Frontal cortex (tissue), 4 donors: Measurements from ENCODE around the gene IQCB1. TPM values are rescaled to one million over a fixed set of nuclear protein-coding genes. Genes with fewer than 3 reads are reported as not detected.
"Not testable (repeated sequence)": the region's sequence is repeated elsewhere in the genome, so short reads cannot be mapped to it uniquely, and the experiment has no call there.

Source experiments
- DNase-seq, 2 donors: peaks; one replicate each; pipeline ENCODE4 v3.0.0; 2012; ENCODE audit warnings: low spot score in 2 of 2
- FAIRE-seq: peaks from 2 replicates; lab custom pipeline; 2012; peaks lifted over from hg19 to GRCh38; lab: Jason Lieb, UNC
- total RNA-seq: library from RNA; depleted of rRNA; stranded (reverse); fragments of >200 nt; gene quantifications from one replicate; pipeline ENCODE4 v1.2.3, GENCODE V29; 2014
- donor health status: control.
- donor health status: control.
- donor health status: control.

Gene IQCB1
- total RNA-seq, 1 donor from 2014 or later: 27.7 TPM

DNA sequence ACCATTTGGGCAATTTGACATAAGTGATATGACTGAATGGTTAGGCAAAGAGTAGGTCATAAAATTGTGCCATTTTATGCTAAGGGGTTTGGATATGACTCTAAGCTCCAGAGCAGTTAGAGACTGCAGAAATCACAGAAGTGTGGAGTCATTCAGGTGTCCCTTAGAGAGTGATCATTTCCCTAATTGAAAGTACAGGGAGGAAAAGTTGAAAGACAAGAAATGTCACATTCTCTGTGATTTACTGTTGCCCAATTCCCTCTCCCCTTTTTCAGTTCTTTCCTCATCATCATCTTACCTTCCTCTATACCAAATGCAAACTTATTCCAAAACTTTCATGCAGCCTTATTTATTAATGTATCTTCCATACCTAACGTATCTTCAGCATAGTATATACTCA lies 82.6 kb downstream of the IQCB1 start:
- FAIRE-seq (no peak), DNase-seq (no peak)

DNA sequence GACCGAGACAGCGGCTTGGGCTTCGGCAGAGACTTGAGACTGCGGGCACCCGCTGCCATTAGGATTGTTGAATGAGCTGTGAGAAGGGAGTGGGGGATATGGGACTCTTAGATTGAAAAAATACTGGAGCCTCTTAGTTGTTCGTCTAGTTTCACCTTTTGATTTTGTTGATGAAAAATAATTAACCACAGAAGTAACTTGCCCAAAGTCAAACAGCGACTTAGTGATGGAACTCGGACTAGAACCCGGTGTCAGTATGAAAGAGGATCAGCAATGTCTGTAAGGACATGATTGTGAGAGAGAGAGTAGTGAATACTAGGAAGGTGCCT lies 84.8 kb downstream of the IQCB1 start:
- DNase-seq: no peak
- FAIRE-seq: no peak

DNA sequence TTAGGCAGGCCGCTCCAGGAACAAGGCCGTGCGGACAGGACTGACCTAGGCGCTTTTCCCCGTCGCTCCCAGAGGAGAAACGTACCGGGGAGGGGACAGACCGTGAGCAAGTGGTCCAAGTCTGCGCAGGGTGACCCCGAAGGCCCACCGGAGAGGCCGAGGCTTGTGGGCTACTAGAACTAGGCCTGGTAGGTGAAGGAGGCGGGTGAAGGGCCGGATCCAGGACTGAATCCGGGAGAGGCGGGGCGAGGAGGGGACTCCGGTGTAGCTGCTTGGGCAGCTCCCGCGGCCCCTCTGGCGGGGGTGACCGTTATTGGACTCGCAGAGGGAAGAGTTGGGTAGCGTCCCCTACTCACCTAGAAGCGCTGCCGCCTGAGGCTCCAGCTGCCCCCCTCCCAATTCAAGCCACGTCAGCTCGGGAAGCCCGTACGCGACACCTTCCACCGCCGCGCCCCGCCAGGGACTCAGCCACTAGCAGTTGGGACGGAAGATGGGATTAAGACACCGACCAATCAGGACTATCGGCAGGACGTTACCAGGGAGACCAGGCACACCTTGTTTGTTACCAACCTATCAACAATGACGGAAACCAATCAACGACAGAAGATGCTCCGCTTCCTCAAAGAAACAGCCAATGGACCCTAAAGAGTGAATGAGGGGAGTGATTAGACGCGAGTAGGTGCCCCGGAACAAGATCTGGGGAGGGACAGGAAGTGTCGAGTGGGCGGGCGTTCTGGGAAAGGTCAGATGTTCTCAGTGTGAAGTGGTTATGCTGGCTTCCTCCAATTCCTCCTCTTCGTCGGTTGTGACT lies 85.4 kb downstream of the IQCB1 start, which contains the start of gene GOLGB1:
GOLGB1 (minus strand) TSS at position 466 of the 811 bp plus-strand sequence. CDS start 18,770 bp downstream, outside the sequence.
- DNase-seq: peak; percentile 72 to 90

DNA sequence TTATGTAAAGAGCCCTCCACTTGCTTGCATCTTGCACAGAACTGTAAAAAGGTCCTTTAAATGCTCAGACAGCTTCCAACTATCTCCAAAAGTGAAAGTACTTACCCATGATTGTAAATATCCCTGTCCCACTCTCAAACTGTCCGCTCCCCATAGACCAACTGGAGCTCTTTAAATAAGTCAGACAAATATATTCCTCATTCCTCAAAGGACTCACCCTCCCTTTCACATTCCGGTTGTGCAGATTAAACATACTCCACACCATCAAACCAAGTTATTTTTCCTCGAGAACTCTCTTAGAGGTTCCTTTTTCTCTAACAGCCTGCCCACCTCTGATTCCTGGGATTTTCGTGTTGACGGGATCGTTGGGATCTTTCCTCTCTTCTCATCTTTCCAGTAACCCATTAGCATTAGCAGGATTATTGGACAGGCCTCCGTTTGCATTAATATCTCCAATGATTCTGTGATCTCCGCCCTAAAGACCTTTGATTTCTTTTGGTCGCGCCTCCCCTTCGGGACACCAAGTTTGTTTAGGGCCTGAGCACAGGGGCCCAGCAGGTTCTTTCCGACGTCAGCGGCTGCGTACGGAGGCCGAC lies 86.1 kb downstream of the IQCB1 start:
- DNase-seq (no peak), FAIRE-seq (no peak)

More for the DNA sequence above, 85.4 kb downstream of the IQCB1 start, which contains the start of gene GOLGB1:
- FAIRE-seq: peak; percentile 95

DNA sequence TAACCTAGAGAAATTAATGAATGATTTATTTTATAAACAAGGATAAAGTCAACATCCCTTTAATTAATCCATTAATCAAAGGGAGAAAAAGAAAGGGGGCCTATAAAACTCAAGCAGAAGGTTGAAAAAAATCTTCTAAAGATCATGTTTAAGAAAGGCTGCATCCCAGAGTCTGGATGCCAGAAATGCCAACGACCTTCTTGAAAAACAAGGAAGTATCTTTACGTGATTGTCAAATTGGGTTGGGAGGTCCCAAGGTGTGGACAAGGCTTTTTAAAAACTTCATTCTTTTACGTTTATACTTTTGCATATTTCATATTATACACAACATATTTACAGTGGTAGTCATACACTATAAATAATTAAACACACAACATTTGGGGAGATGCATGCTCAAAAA lies 86.9 kb downstream of the IQCB1 start:
- FAIRE-seq: no peak
- no peak for DNase-seq

DNA sequence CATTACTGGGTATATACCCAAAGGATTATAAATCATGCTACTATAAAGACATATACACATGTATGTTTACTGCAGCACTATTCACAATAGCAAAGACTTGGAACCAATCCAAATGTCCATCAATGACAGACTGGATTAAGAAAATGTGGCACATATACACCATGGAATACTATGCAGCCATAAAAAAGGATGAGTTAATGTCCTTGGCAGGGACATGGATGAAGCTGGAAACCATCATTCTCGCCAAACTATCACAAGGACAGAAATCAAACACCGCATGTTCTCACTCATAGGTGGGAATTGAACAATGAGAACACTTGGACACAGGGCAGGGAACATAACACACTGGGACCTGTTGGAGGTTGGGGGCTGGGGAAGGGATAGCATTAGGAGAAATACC lies 91.8 kb downstream of the IQCB1 start:
- not testable (repeated sequence) for DNase-seq, FAIRE-seq

DNA sequence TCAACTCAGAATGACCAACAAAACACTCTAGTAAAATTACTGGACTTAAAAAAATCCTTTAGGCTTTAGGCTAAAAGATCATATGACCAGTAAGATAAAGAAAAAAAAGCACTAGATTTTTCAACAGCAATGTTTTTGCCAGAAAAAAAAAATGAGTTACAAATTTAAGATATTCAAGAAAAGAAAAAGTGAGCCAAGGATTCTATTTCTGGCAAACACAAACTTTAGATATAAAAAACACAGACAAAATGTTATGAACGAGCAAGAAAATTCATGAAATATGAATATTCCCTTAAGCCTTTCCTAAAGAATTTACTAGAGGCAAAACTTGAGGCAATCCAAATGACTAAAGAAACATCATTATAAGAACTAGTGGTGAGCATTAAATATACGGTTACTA lies 94.0 kb downstream of the IQCB1 start:
- FAIRE-seq: no peak
- DNase-seq: no peak

DNA sequence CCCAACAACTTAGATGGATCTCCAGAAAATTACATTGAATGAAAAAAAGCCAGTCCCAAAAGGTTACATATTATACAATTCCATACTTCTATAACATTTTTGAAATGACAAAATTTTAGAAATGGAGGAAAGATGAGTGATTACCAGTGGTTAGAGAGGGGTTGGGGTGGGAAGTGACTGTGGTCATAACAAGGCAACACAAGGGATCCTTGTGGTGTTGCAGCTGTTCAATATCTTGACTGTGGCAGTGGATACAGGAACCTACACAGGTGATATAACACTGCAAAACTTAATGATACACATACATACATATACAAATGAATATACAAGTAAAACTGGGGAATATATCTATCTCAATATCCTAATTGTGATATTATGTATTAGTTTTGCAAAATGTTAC lies 95.0 kb downstream of the IQCB1 start:
- no peak for FAIRE-seq
- no peak for DNase-seq

DNA sequence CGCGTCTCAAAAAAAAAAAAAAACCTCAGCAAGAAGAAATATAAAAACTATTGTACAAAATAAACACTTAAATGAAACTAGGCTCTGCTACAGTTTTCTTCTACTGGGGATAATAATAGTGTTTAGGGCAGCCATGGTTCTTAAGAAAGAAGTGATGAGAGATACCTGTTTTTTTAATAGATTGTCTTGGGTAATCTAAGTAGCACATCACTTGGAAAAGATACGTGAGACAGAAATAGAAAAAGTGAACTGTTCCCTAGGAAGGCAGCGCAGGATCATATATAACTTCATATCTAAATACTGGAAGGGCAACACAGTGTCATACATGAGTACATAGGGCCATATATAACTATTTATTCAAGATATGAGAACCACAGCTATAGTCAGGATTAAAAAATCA lies 97.2 kb downstream of the IQCB1 start:
- FAIRE-seq: no peak
- DNase-seq: no peak

DNA sequence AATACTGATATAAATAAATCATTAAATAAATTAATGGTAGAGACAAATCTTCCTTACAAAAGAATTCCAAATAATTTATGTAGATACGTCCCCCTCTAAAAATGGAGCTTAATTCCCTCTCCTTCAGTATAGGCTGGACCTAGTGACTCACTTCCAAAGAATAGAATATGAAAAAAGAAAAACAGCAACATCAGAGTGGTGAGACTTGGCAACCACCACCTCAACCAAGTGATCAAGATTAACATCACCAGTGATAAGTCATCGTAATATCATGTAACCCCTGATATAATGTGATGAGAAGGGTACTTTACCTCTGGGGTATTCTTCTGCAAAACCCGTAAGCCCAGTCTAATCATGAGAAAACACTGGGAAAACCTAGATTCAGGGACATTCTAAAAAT lies 98.7 kb downstream of the IQCB1 start:
- DNase-seq: no peak
- FAIRE-seq: no peak

DNA sequence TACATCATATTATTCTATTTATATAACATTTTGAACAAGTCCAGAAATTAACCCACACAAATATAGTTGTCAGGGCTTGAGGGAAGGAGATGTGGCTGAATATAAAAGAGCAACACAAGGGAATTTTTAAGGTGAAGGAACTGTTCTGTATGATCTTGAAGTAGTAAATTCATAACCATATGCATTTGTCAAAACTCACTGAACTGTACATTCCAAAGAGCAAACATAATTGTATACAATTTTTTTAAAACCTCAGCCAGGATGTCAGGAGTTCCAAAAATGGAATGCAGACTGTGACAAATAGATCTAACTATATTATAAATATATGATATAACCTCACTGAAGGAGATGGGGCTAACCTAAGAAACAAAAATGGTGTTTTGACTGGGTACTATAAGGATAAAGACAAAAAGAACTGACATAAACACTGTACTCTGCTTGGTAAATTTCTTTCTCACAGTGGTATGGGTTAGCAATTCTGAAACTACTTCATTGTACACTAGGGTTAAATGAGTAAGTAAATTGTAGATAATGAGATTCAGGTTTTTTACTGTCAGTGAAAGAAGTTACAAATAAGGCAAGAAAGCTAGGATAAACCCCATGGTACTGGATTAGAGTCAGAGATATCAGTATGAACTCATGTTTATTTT lies 99.7 kb downstream of the IQCB1 start:
- DNase-seq (no peak), FAIRE-seq (no peak)

DNA sequence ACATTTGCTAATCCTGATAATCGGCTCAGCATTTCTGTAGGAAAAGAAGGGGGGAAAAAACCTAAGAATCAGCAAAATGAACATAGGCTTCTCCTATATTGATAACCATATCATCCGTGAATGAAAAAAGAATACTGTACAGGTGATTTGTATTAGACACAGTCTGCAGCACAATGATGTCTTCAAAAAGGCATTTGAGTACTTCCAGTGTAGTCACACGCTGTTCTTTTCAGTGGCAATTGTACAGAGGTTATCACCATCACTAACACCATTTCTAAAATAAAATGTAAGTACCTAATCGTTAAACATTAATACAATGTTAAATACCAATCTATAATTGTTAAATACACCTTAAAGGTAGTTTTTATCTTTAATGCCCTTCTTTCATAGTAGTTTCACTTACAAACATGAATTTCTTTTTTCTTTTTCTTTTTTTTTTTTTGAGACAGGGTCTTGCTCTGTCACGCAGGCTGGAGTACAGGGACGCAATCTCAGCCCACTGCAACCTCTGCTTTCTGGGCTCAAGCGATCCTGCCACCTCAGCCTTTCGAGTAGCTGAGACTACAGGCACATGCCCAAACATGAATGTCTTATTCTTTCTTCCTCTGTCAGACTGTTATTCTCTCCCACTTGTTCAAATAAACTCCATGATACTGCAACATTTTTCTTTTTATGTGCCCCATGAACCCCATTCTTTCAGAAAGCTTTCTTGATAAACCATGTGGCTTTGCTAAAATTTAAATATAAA lies 103.7 kb downstream of the IQCB1 start:
- DNase-seq: no peak
- no peak for FAIRE-seq

DNA sequence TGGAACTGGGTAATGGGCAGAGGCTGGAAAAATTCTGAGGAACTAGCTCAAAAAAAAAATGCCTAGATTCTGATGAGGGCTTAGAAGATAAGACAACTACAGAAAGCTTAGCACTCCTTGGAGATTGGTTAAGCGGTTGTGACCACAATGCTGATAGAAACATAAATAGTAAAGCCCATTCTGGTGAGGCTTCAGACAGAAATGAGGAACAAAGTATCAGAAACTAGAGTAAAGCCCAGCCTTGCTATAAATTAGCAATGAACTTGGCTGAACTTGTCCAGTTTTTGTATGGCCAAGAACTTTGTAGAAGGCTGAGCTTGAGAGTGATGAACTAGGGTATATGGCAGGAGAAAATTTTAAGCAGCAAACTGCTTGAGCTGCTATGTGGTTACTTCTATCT lies 110.7 kb downstream of the IQCB1 start:
- no peak for FAIRE-seq

DNA sequence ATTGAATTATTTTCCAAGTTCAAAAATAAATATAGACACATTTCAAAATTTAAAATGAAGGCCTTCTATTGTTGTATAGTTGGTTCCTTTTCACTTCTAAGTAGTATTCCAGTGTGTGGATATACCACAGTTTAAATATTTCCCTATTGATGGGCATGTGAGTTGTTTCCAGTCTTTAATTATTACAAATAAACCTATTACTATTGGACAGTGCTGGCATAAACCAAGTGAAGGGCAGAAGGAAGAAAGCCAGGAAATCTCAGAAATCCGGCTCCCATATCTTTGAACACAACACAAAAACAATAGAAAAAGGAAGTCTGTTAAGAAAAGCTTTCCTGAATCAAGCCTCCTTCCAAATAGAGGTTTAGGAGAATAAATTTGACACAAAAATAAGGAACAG lies 111.4 kb downstream of the IQCB1 start:
- DNase-seq: no peak
- FAIRE-seq: no peak

More for the DNA sequence above, 110.7 kb downstream of the IQCB1 start:
- DNase-seq: no peak

DNA sequence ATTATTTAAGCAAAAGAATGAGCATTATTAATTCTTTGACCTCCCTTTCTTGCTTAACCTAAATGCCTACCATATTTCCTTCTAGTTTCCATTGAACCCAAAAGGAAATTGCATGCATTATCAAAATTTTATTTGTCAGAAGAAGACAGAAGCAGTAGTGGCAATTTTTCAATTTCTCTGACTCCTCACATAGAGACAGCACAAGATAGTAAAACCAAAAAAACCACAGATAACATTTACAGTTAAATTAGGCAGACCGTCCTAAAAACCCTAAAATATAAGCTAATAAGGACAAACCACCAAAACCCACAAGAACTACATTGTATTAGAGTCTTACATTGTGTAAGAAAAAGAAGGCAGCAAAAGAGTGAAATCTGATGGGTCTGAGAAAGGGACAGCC lies 112.4 kb downstream of the IQCB1 start:
- no peak for FAIRE-seq
- no peak for DNase-seq

DNA sequence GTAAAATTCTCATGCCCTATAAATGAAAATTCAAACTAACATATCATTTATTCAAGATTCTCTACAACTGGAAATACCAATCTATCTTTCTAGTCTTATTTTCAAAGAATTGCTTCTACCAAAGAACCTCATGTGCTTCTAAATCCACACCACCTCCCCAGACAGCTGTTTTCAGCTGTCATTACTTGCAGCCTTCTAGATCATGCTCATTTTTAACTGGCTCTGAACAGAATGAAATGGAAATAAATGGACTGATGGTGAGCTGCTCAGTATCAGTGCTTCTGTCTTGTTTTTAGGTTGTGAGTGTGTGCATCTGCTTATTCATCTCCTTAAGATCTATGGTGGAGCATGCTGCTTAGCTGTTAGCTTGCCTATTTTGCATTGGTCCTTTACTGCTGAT lies 114.7 kb downstream of the IQCB1 start:
- FAIRE-seq (no peak), DNase-seq (no peak)
